ENCODE data around the gene SPRN. TPM values are rescaled to one million over a fixed set of nuclear protein-coding genes. Genes with fewer than 3 reads are reported as not detected.

SPRN gene
- total and polyA plus RNA-seq, 11 donors, result 0.04 to 0.25 (median 0.11) TPM; not detected in 6

DNA sequence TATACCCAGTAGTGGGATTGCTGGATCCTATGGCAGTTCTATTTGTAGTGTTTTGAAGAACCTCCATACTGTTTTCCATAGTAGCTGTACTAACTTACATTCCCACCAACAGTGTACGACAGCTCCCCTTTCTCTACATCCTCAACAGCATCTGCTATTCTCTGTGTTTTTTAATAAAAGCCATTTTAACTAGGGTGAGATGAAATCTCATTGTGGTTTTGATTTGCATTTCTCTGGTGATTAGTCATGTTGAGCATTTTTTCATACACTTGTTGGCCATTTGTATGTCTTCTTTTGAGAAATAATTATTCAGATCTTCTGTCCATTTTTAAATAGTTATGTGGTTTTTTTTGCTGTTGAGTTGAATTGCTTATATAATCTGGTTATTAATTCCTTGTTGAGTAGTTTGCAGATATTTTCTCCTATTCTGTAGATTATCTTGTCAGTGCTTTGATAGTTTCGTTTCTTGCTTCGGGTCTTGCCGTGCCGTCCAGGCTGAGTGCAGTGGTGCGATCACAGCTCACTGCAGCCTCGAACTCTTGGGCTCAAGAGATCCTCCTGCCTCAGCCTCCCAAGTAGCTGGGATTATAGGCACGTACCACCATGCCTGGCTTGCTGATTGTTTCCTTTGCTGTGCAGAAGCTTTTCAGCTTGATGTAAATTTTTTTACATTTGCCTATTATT lies 18.4 kb downstream of the SPRN start:
- intact Hi-C loops (cut with DNase I), result no loop called here
- 95 to 96% (median 95%) methylated on average over 8 of the region's 8 CpGs for WGBS, 4 donors
- H3K9me3 ChIP-seq, result peaks cover 0 to 29% (median 3%) of the 10 kb centered on the region in 12 donors
- H3K27me3 ChIP-seq, result no peaks in the 10 kb centered on the region
- peaks cover 0 to 97% (median 87%) of the 10 kb centered on the region in 9 donors for H3K36me3 ChIP-seq
- DNase-seq, result no peak
- H3K4me1 ChIP-seq, result peaks cover 0 to 16% (median 0%) of the 10 kb centered on the region in 12 donors
- ATAC-seq, result no peak
- no peak overlapping the region for H3K27ac ChIP-seq
- H3K4me3 ChIP-seq, result no peak overlapping the region
- no peak for TF ChIP-seq CTCF (IDR thresholded peaks at IDR 0.05)
- no peak for TF ChIP-seq POLR2A (IDR thresholded peaks at IDR 0.05)

GRCh38 chr10:133405272-133405671 lies 19.2 kb downstream of the SPRN start:
- H3K4me1 ChIP-seq, result peaks cover 0 to 23% (median 0%) of the 10 kb centered on the region in 12 donors
- intact Hi-C loops (cut with DNase I), result no loop called here
- no peak for DNase-seq
- H3K27ac ChIP-seq, result no peak overlapping the region
- H3K36me3 ChIP-seq, result peaks cover 0 to 97% (median 82%) of the 10 kb centered on the region in 9 donors
- no peak for ATAC-seq
- WGBS, 4 donors, result 47 to 68% (median 61%) methylated on average over 2 of the region's 2 CpGs
- TF ChIP-seq POLR2A (IDR thresholded peaks at IDR 0.05) (no peak), CTCF (IDR thresholded peaks at IDR 0.05) (no peak)
- no peak overlapping the region for H3K4me3 ChIP-seq
- no peaks in the 10 kb centered on the region for H3K27me3 ChIP-seq
- H3K9me3 ChIP-seq, result peaks cover 0 to 22% (median 0%) of the 10 kb centered on the region in 12 donors

DNA sequence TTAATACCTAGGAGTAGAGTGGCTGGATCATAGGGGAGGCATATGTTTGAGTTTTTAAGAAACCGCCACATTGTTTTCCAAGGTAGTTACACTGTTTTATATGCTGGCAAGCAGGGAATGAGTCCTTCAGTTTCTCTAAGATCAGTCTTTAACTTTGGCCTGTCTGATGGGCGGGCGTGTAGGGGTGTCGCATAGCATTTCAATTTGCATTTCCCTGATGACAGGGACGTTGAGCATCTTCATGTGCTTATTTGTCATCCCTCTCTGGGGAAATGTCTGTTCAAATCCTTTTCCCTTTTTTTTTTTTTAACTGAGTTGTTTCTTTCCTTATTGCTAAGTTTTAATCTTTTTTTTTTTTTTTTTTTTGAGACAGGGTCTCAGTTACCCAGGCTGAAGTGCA lies 20.6 kb downstream of the SPRN start:
- 92 to 97% (median 95%) methylated on average over 5 of the region's 5 CpGs for WGBS, 4 donors
- Histone ChIP-seq H3K9me3 (peaks cover 0 to 8% (median 0%) of the 10 kb centered on the region in 12 donors), H3K4me1 (peaks cover 0 to 26% (median 0%) of the 10 kb centered on the region in 12 donors), H3K27me3 (no peaks in the 10 kb centered on the region), H3K27ac (no peak overlapping the region), H3K36me3 (peaks cover 0 to 97% (median 82%) of the 10 kb centered on the region in 9 donors), H3K4me3 (no peak overlapping the region)
- intact Hi-C loops (cut with DNase I), result no loop called here
- ATAC-seq, result no peak
- no peak for TF ChIP-seq CTCF (IDR thresholded peaks at IDR 0.05)
- TF ChIP-seq POLR2A (IDR thresholded peaks at IDR 0.05), result no peak
- DNase-seq, result no peak

DNA sequence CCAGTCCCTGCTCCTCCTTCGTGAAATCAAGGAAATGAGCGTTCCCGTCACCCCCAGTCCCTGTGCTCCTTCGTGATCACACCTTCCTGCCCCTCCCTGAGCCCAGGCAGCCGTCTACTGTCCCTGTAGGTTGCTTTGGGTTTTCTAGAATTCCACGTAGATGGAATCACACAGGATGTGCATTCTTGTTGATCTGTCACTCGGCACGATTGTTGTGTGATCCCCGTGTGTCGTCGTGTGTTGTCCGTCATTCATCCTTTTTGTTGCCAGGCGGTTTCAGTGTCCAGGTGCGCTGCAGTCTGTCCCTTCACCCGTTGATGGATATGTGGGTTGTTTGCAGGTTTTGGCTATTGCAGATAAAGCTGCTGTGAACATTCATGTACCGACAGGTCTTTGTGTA lies 21.1 kb downstream of the SPRN start:
- Histone ChIP-seq H3K9me3 (peaks cover 0 to 4% (median 0%) of the 10 kb centered on the region in 12 donors), H3K27ac (no peak overlapping the region), H3K4me3 (no peak overlapping the region), H3K36me3 (peaks cover 0 to 97% (median 82%) of the 10 kb centered on the region in 9 donors), H3K4me1 (peaks cover 0 to 26% (median 0%) of the 10 kb centered on the region in 12 donors), H3K27me3 (no peaks in the 10 kb centered on the region)
- no peak for DNase-seq
- TF ChIP-seq CTCF (IDR thresholded peaks at IDR 0.05) (no peak), POLR2A (IDR thresholded peaks at IDR 0.05) (no peak)
- intact Hi-C loops (cut with DNase I), result no loop called here
- ATAC-seq, result no peak
- WGBS, 4 donors, result 84 to 88% (median 87%) methylated on average over 16 of the region's 16 CpGs

Data from heart left ventricle (tissue), 16 donors.